Left hindlimb (tissue), 1 donor: ENCODE results near the gene SDR39U1.
A peak's percentile ranks its signal among the peaks of the same experiment; 100 is the strongest.

Experiments
- DNase-seq: peaks from one replicate; pipeline ENCODE4 v3.0.0-alpha.2; 2018

The SDR39U1 gene

DNA sequence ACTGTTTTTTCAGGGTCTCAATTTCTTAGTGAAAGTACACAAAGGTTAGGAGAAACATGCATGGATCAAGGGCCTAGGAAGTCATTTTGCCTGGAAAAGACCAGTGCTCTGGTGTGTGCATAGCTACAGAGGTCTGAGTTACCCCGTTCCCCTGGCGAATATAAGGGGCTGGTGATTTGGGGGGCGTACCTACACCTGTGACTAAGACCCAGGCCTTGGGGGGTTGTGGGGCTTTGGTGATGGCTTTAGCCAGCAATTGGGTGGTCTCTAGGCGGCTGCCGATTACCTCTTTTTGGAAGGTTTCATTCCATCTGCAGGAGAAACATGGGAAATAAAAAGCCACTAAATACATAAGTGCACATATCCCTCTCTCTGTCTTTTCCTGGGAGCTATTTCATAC, 1.1 kb downstream of the SDR39U1 start:
- DNase-seq: no peak

DNA sequence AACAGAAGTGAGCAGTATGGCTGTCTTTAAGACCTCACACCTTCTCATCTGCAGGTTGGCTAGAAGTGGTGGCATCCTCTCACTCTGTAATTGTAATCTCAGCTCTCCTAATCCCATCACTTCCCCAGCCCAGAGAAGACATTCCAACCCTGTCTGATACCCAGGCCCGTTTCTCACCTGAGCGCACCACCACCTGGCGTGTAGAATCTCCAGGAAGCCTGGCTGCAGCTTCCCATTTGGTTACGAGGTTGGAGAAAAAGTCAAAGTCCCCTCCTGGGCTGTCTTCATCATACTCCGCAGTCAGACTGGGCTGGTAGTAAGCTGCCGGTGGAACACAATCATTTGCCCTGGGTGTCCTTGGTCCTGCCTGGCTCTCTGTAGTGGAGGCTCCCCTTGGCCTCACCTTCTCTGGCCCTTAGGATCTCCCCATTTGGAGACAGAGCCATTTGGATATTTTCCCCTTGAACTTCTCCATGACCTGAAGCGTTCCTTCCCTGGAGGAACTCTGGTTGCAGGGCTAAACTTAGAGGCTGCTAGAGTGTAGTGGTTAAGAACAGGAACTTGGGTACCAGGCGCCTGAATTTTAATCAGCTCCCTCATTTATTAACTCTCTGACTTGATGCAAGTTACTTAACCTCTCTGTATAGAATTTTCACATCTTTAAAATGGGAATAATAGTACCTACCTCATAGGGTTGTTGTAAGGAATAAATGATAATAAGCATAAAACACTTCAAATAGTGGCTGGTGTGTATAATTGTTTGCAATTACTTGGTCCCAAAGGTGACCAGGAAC, 1.8 kb downstream of the SDR39U1 start:
- DNase-seq: no peak

DNA sequence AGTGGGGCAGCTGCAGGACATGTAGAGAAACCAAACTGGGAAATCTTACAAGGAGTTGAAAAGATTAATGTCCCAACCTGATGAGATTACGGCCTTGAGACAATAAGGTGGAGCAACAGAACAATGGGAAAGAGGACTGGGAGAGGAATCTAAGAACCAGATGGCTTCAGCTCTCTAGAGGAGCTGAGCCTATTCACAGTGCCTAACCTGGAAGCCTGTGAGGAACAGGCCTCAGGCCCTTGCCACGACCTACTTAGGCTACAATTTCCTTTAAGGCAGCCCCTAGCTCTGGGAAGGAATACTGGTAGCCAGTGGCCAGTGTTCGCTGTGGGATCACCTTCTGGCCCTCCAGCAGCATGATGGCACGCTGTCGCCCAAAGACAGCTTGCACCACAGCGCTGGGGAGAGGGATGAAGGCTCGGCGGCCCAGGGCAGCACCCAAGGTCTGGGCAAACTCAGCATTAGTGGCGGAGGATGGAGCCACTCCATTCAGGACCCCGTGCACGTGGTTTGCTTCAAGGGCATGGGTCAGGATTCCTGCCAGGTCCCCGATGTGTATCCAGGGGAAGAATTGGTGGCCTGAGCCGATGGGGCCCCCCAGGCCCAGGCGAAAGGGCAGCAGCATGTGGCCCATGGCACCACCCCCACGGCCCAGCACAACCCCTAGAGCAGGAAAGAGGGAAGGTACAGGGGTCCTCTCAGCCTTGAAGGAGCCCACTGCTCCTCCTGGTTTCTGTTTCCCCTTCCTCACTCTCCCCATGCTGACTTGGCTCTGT, 2.6 kb downstream of the SDR39U1 start:
- no peak for DNase-seq

DNA sequence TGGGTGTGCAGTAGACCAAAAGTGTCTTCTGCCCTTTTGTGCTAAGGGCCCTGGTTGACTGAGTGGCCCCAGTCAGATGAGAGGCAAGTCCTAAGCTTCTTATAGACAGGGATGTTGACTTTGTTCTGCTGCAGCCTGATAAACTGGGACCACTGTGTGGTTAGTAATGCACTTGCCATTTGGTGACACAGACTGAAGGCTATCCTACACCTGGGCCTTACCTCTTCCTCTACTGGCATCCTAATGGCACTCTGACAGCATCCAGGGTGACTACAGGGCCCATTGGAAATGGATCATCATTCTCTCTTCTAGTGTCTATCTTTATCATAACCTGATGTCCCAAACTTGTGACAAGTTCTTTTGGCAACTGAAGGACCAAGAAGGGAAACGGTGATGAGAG, 3.3 kb downstream of the SDR39U1 start:
- no peak for DNase-seq

DNA sequence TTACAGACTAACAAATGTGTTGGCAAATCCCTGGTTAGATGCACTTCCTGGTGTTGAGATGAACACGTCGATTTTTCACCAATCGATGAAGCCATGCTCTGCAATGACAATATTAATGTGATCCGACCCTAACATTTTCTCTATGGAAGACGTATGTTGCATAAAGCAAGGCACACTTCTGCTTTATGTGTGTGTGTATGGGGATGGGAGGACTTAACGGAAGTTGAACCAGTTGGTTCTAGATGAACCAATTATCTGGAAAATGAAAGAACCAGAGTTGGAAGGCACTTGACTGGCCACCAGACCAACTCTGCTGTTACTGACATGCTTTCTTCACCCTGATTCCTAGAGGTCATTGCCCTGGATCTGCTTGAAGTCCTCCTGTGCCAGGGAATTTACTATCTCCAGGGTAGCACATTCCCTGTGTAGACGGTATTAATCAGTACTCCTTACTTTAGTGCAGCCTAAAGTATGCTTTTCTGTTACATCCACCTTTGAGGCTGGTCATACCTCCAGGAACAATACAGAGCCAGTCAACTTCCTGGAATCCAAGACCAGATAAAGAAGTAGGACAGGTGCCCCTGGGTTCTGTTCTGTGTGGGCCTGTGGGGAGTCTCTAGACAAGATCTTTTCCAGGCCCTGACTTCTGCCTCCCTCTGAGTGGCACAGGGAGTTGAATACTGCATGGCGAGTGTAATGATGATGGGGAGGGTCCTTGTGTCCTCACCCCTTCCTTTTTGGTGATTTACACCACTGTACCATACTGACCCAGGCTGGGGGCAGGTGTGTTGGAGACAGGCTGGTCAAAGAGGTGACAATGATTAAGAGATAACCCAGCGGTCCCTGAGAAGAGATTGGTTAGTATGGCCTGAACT, 4.1 kb downstream of the SDR39U1 start:
- DNase-seq: no peak

DNA sequence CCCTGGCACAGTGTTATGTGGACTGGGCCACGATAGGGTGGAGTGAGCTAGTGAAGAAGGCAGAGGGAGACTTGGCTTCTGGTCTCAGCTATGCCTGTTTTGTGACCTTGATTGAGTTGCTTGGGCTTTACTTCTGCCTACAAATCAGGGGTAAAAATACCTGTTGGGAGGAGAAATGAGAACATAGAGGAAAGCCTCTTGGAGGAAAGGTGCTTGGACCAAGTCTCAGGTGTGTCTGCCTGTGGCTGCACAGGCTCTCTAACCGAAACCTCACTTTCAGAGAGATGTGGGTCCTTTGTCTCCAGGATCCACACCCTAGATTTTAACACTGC, 4.9 kb downstream of the SDR39U1 start:
- no peak for DNase-seq

DNA sequence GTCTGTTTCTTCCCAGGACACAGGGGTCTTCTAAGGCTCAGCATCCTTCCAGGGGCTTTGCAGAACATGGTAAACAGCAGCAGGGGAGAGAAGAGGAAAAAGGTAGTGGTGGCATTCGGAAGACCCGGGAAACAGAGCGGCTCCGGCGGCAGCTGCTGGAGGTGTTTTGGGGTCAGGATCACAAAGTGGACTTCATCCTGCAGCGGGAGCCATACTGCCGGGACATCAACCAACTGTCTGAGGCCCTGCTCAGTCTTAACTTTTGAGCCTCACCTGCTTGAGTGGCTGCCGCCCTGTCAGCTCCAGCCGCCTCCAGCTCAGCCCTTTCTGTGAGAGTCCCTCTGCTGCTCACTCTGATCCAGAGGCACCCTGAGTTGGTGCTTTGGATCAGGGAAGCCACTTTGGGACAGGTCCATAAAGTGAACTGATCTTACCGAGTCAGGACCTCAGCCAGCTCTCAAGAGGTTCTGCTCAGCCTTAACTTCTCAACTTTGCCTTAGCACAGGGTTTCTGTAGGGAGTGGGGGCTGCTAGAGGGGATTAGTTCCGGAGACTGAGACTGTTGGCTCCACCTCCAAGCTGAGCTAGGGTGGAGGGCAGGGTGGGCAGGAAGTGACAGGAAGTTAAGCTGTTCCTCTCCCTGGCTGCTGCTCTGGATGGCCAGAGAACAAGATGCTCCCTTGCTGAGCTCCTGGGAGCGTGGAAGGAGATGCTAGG, 5.4 kb downstream of the SDR39U1 start:
- DNase-seq: no peak

DNA sequence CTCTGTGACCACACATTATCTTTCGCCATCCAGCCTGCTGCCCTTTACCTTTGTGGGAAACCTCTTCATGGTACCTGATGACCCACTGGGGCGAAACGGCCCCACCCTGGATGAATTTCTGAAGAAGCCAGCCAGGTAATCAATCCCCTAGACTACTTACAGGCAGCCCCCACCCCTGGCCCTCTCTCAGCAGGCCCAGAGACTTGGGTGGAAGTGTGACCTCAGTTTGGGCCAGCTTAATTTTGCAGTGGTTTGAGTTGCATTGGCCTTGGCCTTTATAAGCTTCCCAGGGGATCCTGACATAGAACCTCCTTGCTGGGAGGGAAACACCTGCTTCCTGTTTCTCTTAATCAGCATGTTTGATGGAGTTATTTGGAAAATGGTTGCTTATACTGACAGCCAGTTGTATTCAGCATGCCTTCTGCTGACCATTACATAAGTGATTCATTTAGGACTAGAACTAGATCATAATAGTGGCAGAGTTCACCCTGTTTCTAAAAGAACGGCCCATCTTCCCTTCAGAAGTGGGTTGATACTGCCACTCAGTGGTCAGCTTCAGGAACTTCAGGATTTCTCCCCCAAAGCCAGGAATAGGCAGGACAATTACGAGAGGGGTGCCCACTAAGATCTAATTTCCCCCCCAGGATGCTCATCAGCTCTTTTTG, 6.1 kb downstream of the SDR39U1 start:
- DNase-seq: peak; percentile 71

DNA sequence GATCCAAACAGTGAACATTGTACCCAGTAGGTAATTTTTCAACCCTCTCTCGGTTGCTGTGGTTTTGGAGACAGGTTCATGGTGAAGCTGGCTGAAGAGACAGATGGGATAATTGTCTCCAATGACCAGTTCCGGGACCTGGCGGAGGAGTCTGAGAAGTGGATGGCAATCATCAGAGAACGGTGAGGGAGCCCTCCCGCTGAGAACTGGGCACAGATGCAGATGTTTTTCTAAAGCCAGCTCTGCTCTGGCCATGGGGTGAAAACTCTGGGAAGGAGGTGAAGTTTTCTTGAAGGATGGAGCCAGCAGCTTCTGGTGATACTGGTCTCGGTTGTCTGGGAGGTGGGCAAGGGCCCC, 6.6 kb downstream of the SDR39U1 start:
- DNase-seq: no peak

DNA sequence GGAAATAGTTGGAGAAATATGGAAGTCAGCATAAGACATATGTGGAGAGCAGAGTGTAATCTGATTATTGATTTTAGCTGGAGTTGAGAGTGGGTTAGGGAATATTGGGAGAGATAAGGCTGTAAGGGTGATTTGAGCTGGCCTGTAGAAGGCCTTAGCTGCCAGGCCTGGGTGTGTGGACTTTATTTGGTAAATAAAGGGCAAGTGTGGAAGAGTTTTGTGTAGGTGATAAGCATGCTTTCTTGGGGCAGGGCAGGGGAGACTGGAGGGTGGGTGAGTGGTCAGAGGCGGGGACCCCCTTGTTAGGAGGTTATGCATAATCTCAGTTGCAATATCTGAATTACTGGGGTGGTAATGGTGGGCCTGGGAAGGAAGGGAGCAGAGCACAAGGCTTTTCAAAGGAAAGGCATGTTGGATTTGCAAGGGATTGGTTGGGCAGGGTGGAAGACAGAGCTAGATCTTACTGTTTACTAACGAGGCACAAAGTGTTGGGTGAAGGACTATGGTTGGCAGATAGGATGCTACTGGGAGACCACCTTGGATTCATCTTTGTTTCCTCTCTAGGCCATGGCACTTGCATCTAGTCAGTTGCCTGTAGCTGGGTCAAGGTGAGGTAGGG, 7.3 kb downstream of the SDR39U1 start:
- no peak for DNase-seq

DNA sequence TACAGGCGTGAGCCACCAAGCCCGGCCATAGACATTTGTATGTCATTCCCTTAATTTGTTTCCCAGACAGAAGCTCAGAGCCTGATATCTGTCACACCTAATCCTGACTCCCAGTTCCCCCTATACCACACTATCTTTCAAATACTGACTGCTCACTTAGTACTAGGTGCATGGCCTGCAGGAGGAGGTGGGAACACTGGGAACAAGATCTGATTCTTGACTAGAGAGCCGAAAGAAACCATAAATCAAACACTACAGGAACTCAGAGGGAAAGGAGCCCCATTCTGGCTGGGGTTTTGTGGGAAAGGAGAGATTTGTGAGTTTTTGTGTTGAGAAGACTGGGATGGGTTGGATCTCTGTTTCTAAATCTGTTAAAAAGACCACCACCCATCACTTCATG, 7.9 kb downstream of the SDR39U1 start:
- DNase-seq: no peak

DNA sequence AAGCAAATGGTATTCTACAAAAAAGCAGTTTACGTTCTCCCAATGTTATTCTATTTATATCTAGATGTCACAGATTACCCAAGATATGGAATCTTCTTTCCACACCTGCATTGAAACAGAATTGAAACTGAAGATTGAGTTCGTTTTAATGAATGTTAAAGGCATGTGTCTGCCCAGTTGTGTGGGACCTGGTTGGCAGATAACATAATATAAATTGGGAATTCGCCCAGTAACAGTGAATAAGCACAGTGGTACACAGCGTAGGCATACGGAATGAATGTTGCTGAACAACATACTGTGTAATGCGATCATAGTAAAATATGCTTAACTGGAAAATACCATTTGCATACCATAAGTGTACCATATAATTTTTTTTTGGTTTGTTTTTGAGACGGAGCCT, 8.5 kb downstream of the SDR39U1 start:
- no peak for DNase-seq

DNA sequence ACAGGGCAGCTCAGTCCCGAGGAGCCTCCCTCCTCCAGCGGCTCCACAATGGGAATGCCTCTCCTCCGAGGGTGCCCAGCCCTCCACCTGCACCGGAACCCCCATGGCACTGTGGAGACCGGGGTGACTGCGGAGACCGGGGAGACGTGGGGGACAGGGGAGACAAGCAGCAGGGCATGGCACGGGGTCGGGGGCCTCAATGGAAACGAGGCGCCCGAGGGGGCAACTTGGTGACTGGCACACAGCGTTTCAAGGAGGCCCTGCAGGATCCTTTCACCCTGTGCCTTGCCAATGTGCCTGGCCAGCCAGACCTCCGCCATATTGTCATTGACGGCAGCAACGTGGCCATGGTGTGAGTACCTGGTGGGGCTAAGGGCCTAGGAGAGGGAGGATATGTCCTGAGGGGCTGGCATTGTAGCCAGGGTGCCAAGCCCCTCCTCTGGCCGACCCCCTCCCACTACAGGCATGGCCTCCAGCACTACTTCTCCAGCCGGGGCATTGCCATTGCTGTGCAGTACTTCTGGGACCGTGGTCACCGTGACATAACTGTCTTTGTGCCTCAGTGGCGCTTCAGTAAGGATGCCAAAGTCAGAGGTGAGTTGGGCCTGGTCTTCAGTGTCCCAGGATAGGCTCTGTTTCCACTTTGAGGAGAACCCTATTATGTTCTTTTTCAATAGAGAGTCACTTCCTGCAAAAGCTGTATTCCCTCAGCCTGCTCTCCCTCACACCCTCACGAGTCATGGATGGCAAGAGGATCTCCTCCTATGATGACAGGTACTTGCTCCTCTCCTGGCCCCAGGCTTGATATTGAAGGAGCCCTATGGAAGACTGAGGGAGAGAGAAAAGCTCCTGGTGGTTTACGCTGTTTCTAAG, 10.1 kb downstream of the SDR39U1 start:
- no peak for DNase-seq

DNA sequence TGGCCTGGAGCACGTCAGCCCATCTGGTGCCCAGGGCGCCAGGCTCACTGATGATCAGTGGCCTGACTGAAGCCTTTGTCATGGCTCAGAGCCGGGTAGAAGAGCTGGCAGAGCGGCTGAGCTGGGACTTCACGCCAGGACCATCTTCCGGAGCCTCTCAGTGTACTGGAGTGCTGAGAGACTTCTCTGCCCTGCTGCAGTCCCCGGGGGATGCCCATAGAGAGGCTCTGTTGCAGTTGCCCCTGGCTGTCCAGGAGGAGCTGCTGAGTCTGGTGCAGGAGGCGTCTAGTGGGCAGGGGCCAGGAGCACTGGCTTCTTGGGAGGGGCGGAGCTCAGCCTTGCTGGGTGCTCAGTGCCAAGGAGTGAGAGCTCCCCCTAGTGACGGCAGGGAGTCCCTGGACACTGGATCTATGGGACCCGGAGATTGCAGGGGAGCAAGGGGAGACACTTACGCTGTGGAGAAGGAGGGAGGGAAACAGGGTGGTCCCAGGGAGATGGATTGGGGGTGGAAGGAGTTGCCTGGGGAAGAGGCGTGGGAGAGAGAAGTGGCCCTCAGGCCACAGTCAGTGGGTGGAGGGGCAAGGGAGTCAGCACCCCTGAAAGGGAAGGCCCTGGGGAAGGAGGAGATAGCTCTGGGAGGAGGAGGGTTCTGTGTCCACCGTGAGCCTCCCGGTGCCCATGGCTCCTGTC, 10.9 kb downstream of the SDR39U1 start:
- DNase-seq: peak; percentile 90

DNA sequence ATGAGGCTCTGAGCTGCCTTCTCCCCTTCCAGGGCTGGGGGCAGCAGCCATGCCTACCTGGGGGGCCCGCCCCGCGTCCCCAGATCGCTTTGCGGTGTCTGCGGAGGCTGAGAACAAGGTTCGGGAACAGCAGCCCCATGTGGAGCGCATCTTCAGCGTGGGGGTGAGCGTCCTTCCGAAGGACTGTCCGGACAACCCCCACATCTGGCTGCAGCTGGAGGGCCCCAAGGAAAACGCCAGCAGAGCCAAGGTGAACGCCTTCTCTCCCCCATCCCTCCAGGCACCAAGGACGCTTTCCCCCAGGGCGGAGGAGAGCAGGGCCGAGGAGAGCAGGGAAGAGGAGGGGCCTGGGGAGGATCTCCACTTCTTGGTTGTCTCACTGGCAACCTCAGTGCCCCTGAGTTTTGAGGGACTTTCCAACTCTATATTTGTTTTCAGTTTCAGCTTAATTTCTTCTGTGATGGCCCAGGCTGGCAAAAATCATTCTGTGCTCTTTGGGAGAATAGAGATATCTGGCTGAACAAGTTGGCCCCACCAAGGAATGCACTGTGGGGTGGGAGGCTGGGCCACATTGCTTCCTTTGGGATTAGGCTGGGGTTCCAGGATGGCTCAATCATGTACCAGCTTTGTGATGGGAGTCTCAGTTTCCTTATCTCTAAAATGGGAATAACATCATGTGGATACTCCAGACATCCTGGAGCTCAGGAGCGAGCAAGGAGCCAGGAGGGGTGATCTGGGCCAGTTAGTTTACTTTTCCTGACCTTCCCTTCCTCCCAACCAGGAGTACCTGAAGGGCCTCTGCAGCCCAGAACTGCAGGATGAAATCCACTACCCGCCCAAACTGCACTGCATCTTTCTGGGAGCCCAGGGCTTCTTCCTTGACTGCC, 11.7 kb downstream of the SDR39U1 start:
- DNase-seq: peak; percentile 66

DNA sequence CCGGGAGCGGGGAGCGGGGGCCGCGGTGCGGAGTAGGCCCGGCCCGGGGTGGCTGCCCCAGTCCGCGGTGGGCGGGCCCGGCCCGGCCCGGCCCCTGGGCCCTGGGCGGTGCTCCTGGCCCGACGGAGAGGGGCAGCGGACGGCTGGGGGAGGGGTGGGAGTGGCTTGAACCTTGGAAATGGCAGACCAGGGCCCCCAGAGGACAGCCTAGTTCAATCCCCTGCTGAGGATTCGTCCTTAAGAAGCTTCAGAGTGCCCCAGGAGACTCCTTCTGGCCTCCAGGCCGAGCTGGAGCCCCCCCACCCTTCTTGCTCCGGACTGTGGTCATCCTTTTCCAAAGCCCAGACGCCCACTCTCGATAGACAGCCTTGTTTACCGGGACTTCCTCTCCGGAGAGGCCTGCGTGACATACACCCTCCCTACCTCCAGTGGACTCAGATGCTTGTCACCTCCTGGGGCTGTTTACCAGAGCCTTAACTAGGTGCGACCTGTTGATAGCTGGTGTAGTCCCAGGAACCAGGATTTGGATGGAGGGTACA, 12.4 kb downstream of the SDR39U1 start:
- DNase-seq: peak; percentile 91

DNA sequence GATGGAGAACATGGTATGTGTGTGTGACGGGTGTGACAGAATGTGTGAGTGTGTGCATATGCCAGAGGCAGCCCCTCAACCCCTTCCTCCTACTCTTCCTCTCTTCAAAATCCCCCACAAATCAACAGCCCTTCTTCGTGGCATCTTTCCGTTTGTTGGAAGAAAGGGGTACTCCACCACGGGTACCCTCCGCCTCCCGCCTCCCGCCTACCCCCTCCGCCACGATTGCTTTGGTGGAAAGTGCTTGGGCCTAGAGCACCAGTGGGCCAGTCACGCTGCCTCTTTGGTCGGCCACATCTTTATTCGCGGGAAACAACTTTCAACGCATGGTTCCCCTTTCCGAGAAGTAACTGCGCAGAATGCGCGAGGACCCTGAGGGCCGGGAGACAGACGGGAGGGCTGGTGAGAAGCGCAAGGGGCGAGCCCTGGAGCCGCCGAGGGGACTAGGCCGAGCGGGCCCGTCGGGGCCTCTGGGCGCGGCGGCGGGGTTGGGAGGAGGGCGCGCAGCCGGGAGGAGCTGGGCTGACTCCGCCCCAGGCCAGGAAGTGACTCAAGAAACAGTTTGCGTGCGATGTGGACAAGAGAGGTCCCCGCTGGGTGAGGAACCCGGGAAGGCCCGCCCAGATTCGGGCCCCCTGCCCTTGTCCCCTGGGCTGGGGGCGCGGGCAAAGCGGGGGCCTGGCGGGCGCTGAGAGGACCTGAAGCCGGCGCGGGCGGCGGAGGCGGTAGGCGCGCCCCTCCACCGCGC, 13.0 kb downstream of the SDR39U1 start, which contains the start of the genes CBLN3 and KHNYN:
TSS of gene CBLN3 (minus strand) at position 274 of the 748 bp plus-strand sequence. CDS start 614 bp downstream, outside the sequence.
TSS of gene KHNYN (plus strand) at position 560 of the 748 bp plus-strand sequence. CDS start 777 bp downstream, outside the sequence.
- DNase-seq: peak; percentile 93
